NCI-H774 (cell line): ENCODE results near the gene DNAH9.

Experiments
- DNase-seq: peaks from one replicate; lab custom pipeline; 2025; lab: John Stamatoyannopoulos, UW

The DNAH9 gene

DNA sequence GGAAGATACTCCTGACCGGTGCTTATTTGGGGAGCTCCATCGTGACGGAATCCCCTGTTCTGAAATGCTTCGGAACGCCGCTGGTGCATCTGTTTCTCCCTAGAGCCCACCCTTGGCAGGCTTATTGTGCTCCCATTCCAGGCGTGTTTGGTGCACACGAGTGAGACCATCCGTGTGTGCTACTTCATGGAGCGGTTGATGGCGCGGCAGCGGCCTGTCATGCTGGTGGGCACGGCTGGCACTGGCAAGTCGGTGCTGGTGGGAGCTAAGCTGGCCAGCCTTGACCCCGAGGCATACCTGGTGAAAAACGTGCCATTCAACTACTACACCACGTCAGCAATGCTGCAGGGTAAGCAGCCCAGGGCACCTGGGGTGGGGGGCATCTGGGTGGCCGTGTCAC is 170.7 kb downstream of the DNAH9 start:
- DNase-seq = no peak

DNA sequence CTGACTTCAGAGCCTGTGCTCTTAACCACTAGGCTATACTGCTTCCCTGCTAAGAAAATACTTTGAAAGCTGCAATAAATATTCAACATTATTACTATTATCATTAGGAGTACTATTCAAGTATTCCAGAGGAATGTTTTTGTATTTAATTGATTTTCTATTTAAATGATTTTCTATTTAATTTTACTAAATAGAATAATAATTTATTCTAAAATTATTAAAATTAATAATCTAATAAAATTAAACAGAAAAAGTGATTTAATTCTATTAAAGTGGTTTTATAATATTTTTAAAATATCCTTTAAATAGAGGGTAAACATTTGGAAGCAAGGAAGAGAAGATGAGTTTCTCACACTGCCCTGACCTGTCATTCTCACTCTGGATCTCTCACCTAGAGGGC is 173.8 kb downstream of the DNAH9 start:
- no peak for DNase-seq

DNA sequence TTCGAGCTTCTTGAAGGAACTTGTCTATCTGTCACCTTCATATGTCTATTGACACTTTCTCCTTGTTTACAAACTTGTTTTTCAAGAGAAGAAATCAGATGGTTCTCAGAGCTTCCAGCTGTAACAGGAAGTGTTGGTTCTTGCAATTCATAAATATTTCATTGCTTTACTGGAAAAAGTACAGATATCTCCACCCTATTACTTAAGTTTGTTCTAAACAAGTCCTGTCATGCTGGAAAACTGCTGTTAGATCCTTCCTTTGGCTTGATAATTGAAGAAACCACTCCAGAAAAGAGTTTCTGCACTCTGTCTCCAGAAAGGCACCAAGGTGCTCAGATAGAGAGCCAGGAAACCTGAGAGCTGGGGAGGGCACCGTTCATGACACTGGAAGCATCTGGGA is 181.6 kb downstream of the DNAH9 start:
- no peak for DNase-seq

DNA sequence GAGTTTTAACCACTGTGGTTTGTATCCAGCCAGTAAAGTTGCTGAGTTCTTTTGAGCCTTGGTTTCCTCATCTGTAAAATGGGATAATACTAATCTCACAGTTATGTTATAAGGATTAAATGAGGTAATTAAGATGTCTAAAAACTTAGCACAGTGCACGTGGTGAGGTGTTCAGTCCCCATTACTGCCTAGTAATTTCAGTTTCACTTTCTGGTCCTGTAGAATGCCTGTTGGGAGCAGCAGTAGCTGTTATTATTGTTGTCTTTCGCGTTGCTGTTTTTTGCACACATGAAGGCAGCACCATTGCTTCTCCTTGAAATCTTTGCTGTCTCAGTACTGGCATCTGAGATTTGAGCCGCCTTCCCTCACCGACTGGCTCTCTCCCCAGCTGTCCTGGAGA is 182.4 kb downstream of the DNAH9 start:
- DNase-seq = no peak

DNA sequence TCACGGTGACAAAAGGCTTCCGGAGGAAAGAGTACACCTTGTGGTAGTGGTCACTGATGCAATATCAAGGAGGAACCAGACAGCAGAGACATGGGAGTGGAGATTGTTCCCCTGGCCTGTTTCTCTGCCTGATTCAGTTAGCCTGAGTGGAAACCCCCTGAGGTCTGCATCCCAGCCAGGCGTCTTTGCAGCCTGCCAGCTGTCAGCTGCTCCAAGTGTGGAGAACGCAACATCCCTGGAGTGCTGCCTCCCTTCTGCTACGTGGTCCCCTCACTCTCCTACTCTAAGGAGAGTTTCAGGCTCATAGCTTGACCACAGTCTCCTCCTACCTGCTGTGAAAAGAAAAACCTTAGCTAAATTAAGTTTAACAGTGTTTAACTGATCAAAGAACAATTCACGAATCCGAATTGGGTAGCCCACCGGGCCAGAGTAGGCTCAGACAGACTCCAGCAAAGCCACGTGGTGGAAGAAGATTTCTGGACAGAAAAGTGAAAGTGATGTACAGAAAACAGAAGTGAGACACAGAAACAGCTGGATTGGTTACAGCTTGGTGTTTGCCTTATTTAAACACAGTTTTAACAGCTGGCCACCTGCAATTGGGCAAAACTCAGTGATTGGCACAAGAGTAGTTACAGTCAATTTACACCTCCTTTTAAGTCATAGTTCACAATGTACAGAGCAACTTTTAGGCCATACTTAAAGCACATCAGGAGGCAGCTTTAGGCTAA is 188.6 kb downstream of the DNAH9 start:
- no peak for DNase-seq

DNA sequence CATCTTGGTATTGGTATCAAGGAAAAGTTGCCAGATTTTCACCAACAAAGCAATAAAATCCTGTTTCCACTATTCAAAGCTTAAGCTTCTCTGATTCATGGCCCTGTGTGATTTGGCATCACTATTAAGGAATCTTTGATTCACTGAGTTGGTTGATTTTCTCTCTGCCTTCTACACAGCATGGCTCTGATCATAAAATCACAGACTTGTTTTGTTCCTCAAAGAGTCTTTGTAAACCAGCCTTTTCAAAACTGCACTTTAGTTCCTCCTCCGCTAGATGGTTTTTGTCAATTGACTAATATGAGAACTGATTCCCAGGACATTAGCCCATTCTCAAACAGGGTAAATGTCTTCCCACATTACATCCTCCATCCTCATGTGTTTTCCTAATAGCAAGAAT is 197.6 kb downstream of the DNAH9 start:
- DNase-seq = no peak

DNA sequence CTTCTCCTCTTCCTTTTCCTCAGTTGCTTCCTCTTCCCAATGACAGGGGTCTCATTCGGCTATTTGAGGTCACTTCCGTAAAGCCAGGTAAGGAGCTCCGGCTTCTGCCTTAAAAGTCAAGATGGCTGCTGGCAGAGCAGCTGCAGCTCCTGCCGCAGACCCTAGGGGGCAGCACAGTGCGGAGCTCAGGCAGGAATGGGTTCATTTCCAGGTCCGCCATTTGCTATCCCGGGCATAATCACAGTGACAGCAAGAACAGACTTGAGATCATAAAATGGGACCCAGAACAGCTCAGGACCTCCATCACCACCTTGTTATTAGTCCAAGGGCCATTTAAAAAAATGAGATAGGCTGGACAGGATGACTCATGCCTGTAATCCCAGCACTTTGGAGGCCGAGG is 199.5 kb downstream of the DNAH9 start:
- DNase-seq = no peak

DNA sequence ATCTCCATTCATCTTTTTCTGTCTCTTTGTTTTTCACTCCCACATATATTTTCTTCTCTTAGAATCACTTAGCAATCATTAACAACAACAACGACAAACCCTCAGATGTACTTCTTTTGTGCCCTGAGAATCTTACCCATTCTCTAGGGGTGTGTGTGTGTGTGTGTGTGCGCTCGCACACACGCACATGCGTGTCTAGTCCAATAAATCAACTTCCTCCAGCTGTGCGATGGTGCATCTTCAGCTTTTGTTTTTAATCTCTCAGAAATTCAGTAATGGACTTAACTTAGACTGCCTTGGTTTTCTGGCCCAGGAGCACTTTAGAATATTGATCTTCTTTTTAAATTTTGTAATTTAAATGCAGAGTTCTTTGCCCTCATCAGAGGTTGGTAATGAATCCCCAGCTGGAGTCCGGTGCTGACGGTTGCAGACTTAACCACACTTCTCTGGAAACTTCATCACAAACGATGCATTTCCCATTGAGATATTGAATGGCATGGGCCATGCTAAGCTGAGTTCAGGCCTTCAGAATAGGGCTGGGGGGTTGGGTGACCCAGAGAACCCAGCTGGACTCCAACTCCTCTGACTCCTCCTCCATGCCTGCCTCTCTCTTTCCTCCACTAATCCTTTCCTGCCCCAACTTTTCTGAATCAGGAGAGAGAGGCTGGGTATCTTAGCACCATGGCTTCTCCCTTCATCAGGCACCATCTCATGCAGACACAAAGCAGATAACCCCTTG is 205.1 kb downstream of the DNAH9 start:
- DNase-seq = no peak

DNA sequence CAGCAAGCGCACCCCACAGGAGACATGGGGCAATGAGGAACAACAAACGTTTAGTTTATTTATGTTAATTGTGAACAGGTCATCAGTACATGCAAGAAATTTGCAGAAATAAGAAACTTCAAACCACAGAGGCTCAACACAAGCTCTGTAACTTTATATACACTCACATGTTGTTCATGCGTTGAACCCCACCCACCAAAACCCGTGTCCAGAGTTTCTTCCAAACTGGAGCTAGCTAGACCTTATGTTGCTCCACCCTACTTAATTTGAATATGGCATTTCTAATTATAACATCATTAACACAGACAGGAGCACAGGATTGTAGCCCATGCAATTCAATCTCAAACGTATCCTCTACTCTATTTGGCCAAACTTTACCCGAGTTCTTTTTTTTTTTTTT is 206.9 kb downstream of the DNAH9 start:
- DNase-seq = no peak

DNA sequence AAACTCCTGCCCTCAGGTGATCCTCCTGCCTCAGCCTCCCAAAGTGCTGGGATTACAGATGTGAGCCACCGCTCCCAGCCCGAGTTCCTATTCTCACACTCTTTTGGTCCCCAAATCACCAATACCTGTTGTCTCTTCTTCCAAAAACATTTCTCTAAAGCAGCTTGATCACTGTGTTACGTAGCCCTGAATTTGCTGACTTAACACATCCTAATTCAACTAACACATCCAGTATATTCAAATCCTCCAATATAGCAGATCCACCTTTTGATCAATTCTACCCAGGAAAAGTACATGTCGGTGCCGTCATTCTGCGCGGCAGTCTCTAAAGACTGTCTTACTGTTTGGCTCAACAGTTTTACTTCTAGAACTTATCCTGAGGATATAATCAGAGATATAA is 207.7 kb downstream of the DNAH9 start:
- no peak for DNase-seq

DNA sequence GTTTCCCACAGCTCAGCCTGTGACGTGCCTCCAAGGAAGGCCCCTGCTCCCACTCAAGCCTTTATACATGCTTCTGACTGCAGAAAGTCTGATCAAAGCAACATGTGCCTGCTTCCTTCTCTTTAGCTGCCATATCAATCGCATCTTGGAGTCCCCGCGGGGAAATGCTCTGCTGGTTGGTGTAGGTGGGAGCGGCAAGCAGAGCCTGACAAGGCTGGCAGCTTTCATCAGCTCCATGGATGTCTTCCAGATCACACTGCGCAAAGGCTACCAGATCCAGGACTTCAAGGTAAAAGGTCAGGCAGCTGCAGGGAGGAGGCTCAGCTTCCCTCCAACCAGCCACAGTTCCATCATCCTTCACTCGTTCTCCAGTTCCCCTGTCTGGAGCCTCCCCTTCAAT is 209.3 kb downstream of the DNAH9 start:
- DNase-seq = no peak

DNA sequence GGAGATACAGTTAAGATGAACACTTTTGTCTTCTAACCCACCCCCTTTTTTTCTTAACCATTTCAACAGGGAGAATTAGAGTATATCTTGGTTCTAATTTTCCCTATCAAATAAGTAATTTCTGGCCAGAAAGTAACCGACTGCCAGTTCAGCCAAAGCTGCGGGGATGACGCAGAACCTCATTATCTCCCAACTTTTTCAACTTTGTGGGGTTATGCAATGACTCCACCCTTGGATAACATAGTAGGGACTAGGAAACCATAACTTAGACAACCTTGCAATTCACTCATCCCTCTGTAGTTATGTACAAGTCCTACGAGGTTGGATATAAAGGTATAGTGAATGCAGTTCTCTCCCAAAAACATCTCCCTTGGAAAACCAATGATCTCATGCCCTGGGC is 215.0 kb downstream of the DNAH9 start:
- DNase-seq = no peak

DNA sequence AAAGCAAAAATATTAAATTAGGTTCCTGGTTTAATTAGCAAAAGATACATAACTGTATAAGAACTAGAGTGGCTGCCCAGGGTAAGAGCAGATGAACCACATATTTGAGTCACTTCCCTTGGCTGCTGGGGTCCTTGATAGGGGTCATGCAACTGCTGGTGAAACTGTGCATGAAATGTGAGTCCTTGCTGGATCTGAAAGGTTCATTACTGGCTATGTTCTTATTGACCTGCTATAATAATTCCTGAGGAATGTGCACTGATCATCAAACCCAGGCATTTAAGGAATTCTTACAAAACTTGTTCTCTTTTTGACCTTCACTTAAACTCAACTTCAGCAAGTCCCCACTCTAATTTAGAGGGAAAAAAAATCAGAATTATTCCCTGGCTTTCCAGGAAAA is 215.6 kb downstream of the DNAH9 start:
- no peak for DNase-seq

DNA sequence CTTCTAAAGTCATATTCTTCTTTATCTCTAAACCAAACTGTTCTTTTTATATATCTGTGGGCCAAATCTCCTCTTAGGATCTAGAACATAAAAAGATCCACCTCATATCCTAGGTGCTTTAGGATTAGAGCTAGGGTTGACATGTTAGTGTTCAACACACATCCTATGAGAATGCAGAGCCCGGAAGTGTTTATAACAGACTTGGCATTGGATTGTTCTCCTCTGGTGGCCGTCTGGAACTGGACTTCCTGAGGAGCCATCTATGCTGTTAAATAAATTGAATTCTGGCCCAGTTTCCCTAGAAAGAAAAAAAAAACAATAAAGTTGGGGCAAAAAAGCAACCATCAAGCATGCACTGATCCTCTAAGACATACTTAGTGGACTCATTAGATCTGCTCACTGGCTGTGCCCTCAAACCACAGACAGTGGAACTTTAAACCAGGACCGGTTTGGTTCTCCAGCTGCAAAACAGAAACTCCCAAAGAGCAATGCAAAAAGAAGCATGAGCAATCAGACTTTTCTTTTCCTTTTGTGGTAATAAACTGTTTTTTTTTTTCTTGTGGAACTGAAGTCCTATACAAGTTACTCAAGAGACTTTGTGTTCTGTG is 216.5 kb downstream of the DNAH9 start:
- DNase-seq = no peak

DNA sequence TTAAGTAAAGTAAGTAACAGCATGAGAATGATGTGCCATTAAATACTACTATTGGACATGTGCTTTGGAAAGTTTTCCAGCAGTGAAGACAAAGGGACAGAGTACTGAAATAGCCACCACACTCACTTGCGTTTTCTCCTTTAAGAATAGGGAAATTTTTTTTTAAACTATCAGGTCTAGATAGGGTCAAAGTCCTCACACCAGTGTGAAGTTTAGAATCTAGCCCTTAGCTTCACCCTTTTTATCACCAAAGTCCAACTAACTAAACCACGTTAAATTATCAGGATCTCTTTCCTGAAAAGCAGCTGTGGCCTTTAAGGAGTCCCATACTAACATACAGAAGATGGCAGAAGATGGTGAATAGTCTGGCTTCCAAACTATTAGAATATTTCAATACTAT is 218.1 kb downstream of the DNAH9 start:
- no peak for DNase-seq

DNA sequence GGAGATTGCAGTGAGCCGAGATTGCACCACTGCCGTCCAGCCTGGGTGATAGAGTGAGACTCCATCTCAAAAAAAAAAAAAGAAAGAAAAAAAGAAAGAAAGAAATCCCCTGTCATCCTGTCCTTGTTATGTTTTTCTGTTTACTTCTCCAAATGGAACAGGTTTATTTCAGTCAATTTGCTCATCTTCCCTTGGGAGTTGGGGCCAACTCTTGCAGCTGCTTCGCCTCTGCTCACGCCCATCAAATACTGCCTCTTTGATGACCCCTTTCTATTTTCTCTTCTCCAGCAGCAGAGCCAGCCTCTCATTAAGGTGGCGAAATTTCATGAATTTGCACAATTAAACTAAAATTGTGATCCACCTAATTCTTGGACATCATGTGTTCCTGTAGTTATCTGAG is 225.6 kb downstream of the DNAH9 start:
- DNase-seq = no peak

DNA sequence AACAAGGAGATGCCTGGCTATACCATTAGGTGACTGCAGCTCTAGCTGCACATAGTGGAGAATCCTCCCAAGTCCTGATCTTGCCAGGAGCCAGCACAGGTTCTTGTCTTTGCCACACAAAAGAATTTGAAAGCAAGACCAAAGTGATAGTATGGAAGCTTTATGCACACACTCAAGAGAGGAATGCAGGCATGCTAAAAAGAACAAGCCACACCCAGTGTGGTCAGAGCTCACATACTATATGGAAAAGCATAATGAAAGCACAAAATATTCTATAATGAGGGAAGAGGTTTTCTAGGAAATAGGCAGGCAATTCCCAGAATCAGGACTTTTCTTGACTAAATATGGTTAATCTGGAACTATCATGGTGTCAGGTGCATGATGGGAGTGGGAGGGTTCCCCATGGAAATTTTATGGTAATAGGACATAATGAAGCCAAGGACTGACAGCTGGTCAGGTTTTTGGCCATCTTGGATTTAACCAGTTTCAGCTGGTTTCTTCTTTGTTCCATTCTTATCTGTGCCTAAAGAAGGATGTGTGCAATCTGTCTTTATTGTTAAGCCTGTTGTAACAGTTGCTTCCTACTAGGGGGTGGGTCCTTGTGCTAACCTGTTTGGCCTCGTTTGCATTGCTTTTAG is 227.4 kb downstream of the DNAH9 start:
- DNase-seq = no peak

DNA sequence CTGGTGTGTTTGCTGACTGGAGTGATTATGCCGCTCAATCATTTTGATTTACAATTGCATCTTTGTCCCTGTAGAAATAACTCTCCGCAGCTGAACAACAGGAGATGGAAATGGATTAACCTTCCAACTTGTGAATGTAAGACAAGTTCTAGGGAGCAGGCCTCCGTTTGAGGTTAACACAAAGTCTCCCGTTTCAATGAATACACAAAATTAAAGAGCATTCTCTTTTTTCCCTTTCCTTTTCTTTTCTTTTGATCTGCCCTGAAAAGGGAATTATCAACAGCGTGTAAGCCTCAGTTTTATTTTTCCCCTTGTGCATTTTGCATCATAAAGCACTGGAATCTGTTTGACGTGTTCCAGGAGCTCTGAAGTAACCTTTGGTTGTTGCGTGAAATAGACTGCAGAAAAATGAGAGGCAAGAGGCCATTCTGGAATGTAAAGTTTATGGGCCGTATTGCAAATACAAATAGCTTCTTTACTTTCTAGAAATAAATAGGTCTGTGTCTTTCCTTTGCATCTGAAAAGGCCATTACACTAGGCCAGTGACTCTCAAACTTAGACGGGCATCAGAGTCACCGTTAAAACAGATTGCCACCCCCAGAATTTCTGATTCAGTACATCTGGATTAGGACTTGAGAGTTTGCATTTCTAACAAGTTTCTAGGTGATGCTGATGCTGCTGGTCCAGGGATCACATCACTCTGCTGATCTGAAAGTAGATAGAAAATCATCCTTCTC is 234.3 kb downstream of the DNAH9 start:
- DNase-seq = no peak

DNA sequence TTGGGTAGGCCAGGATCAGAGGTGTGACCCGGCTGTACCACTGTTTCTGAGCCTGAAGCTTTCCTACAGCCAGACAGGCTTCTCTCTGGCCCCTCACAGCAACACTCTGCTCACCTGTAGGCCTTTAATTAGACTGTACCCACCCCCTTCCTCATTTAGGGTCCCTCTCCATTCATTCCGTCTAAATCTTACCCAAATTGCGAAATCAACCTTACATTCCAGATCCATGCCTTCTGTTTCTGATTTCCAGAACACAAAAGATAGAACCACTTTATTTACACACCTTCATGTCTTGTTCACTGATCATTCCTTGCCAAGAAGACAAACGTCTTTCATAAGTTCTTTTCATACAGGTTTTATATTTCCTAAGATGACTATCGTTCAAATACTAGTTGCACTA is 238.2 kb downstream of the DNAH9 start:
- no peak for DNase-seq

DNA sequence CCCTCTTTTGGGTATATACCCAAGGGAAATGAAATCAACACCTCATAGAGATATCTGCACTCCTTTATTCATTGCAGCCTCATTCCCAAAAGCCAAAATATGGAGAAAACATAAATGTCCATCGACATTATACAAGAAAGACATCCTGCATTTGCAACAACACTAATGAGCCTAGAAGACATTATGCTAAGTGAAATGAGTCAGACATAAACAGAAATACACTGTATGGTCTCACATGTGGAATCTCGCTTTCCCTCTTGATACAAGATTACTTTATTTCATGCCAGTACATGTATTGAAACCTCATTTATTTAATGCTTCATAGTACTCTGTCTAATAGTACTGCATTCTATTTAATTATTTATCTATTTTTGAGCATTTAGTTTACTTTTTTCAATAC is 241.8 kb downstream of the DNAH9 start:
- no peak for DNase-seq

DNA sequence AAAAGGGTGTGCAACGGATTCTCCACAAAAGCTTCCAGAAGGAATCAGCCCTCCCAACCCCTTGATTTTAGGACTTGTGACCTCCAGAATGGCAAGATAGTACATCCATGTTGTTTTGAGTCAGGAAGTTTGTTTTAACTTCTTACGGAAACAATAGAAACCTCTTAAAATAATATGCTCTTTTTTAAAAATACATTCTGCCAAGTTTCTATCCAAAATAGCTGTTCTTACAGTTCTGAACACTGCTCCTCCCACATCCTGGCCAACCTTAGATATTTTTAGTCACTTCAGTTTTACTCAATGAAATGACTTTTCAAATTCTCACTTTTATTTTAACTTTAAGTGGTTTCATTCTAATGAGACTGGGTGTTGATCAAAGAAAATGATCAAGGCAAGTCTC is 242.6 kb downstream of the DNAH9 start:
- no peak for DNase-seq

DNA sequence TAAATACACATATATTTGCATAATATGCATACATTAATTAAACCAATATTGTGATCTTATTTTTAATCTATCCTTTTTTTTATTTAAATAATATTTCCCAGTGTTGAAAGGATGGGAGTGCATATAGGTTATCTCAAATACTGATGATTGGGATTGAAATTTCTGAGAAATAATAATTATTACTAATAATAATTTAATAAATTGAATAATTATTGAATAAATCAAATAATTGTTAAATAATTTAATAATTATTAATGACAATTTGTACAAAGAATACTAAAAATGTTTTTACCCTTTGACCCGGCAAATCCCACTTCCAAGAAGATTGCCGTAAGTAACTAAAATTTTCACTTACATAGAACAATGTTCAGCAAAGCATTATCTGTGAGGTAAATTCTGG is 250.1 kb downstream of the DNAH9 start:
- no peak for DNase-seq
